HCT116 (cell line): ENCODE measurements around the gene CLP1. TPM values are rescaled to one million over a fixed set of nuclear protein-coding genes. Genes with fewer than 3 reads are reported as not detected.
A peak's percentile ranks its signal among the peaks of the same experiment; 100 is the strongest.

Experiments used
- ATAC-seq: fragments of 200-7000 bp; cut with Tn5 transposase; 2 replicates; pipeline ENCODE4 v1.9.1; 2020; ENCODE audit warnings: mild to moderate bottlenecking, moderate library complexity
- BruUV-seq: library from RNA; stranded (reverse); fragments of 400-500 nt; replicated peaks from 2 replicates; lab custom pipeline; 2021; lab: Mats Ljungman, UMichigan
- CTCF ChIA-PET: fragments of 300-600 bp; sonication (Branson Sonifier 250); formaldehyde crosslinking; loops from one replicate; lab custom pipeline; 2021; ENCODE audit warnings: antibody characterized with exemption; lab: Charles Lee
- POLR2A ChIA-PET: fragments of 300-600, 350-600 bp; sonication (Branson Sonifier 250); formaldehyde crosslinking; loops from one replicate; lab custom pipeline; 2021; ENCODE audit warnings: antibody characterized with exemption; lab: Charles Lee
- RAD21 ChIA-PET, 2 experiments: fragments of 300-600 bp; sonication (Branson Sonifier 250); formaldehyde crosslinking; loops; one replicate each; lab custom pipeline; 2023; ENCODE audit warnings: low total read pairs in 2 of 2; ENCODE audit not compliant: uncharacterized antibody in 2 of 2, unreplicated experiment in 2 of 2, low non-redundant PET in 1 of 2; lab: Charles Lee
- DNase-seq: peaks from one replicate; pipeline ENCODE4 v3.0.0-alpha.2; 2010; ENCODE audit warnings: low read depth, low spot score
- H2AFZ ChIP-seq: fragments of 200-600 bp; shearing (Covaris generic), sonication (generic); 2 replicates; pipeline ENCODE4 v1.6.1; 2017; ENCODE audit warnings: low read depth, mixed run types, mixed read lengths, antibody characterized with exemption, low read length; ENCODE audit not compliant: poor library complexity, severe bottlenecking
- H3K27ac ChIP-seq: 2 replicates; pipeline ENCODE4 v1.5.1; 2012; ENCODE audit warnings: low read depth, low read length
- H3K27me3 ChIP-seq: fragments of 200-600 bp; sonication (generic); 2 replicates; pipeline ENCODE4 v1.6.1; 2016; ENCODE audit warnings: mixed run types, low read length, mixed read lengths; ENCODE audit not compliant: insufficient read depth
- H3K36me3 ChIP-seq, 2 experiments: fragments of 200-500 bp in 1 of 2; fragments of 200-600 bp in 1 of 2; sonication (Bioruptor generic) in 1 of 2; sonication (generic) in 1 of 2; 2 replicates each; pipeline versions ENCODE4 v1.5.1 to v1.6.1; 2014 to 2016; ENCODE audit warnings: low read length in 2 of 2, inconsistent platforms in 1 of 2, mixed read lengths in 1 of 2, mixed run types in 1 of 2; ENCODE audit not compliant: insufficient read depth in 2 of 2, control insufficient read depth in 1 of 2
- H3K4me1 ChIP-seq, 2 experiments: fragments of 200-600 bp in 1 of 2; sonication (generic) in 1 of 2; 2 replicates each; pipeline versions ENCODE4 v1.5.1 to v1.6.1; 2012 to 2017; ENCODE audit warnings: low read length in 2 of 2, inconsistent platforms in 1 of 2, mild to moderate bottlenecking in 1 of 2, mixed read lengths in 1 of 2, mixed run types in 1 of 2, moderate library complexity in 1 of 2; ENCODE audit not compliant: insufficient read depth in 2 of 2, control insufficient read depth in 1 of 2
- H3K4me2 ChIP-seq: fragments of 200-600 bp; sonication (generic); 2 replicates; pipeline ENCODE4 v1.6.1; 2017; ENCODE audit warnings: mixed run types, low read length, mixed read lengths
- H3K4me3 ChIP-seq, 2 experiments: fragments of 200-600 bp in 1 of 2; sonication (generic) in 1 of 2; replicated peaks in 1 of 2; 2 replicates each; pipeline ENCODE4 v1.5.1; 2011 to 2016; ENCODE audit warnings: low read length in 2 of 2, control low read depth in 1 of 2, low read depth in 1 of 2, mild to moderate bottlenecking in 1 of 2, mixed read lengths in 1 of 2, mixed run types in 1 of 2
- H3K79me2 ChIP-seq: fragments of 200-600 bp; sonication (generic); 2 replicates; pipeline ENCODE4 v1.6.1; 2017; ENCODE audit warnings: mild to moderate bottlenecking, mixed run types, low read length, moderate library complexity, mixed read lengths; ENCODE audit not compliant: insufficient read depth
- H3K9ac ChIP-seq: fragments of 200-600 bp; sonication (generic); 2 replicates; pipeline ENCODE4 v1.6.1; 2016; ENCODE audit warnings: low read length, mixed read lengths
- H3K9me2 ChIP-seq: fragments of 200-600 bp; sonication (generic), shearing (Covaris generic); 2 replicates; pipeline ENCODE4 v1.6.1; 2017; ENCODE audit warnings: mixed run types, mild to moderate bottlenecking, moderate library complexity; ENCODE audit not compliant: insufficient read depth
- H3K9me3 ChIP-seq, 2 experiments: fragments of 200-500 bp in 1 of 2; fragments of 200-600 bp in 1 of 2; sonication (Bioruptor generic) in 1 of 2; sonication (generic) in 1 of 2; 2 replicates each; pipeline ENCODE4 v1.6.1; 2014 to 2017; ENCODE audit warnings: low read length in 2 of 2, mixed read lengths in 2 of 2, inconsistent platforms in 1 of 2, low read depth in 1 of 2, mild to moderate bottlenecking in 1 of 2, mixed run types in 1 of 2, moderate library complexity in 1 of 2; ENCODE audit not compliant: control insufficient read depth in 1 of 2, insufficient read depth in 1 of 2
- H4K20me1 ChIP-seq: fragments of 200-600 bp; sonication (generic), shearing (Covaris generic); 2 replicates; pipeline ENCODE4 v1.6.1; 2017; ENCODE audit warnings: mixed run types, mild to moderate bottlenecking, moderate library complexity; ENCODE audit not compliant: insufficient read depth
- CBX3 ChIP-seq: IDR thresholded peaks from 2 replicates; pipeline ENCODE4 v1.6.1; 2012; ENCODE audit warnings: low read depth
- ELF1 ChIP-seq: IDR thresholded peaks from 2 replicates; pipeline ENCODE4 v1.6.1; 2012; ENCODE audit warnings: low read depth, borderline replicate concordance
- FOSL1 ChIP-seq: IDR thresholded peaks from 2 replicates; pipeline ENCODE4 v1.6.1; 2012; ENCODE audit warnings: low read depth
- POLR2AphosphoS5 ChIP-seq: IDR thresholded peaks from 2 replicates; pipeline ENCODE4 v1.6.1; 2011; ENCODE audit warnings: mild to moderate bottlenecking, low read depth, low read length, moderate library complexity
- RAD21 ChIP-seq: IDR thresholded peaks from 2 replicates; pipeline ENCODE4 v1.6.1; 2012; ENCODE audit warnings: low read depth, mild to moderate bottlenecking
- SIN3A ChIP-seq: IDR thresholded peaks from 2 replicates; pipeline ENCODE4 v1.6.1; 2012; ENCODE audit warnings: low read depth
- SRF ChIP-seq: IDR thresholded peaks from 2 replicates; pipeline ENCODE4 v1.6.1; 2012; ENCODE audit warnings: low read depth
- TCF7L2 ChIP-seq: IDR thresholded peaks from 2 replicates; pipeline ENCODE4 v1.7.0; 2011; ENCODE audit warnings: borderline replicate concordance, inconsistent platforms; ENCODE audit not compliant: insufficient read depth, insufficient read length; ENCODE audit errors: extremely low read depth
- YY1 ChIP-seq: IDR thresholded peaks from 2 replicates; pipeline ENCODE4 v1.6.1; 2011; ENCODE audit warnings: low read length, low read depth, moderate library complexity, mild to moderate bottlenecking; ENCODE audit not compliant: insufficient replicate concordance; ENCODE audit errors: extremely low read depth
- ZFX ChIP-seq: fragments of 450-650 bp; IDR thresholded peaks from 2 replicates; pipeline ENCODE4 v1.6.1; 2017
- ZNF274 ChIP-seq: fragments of 200-500 bp; sonication (Bioruptor generic); IDR thresholded peaks from 2 replicates; pipeline ENCODE4 v1.6.1; 2014; ENCODE audit warnings: mild to moderate bottlenecking, low read depth, low read length, inconsistent platforms
- intact Hi-C: fragments of 100-400 bp; cut with micrococcal nuclease; formaldehyde crosslinking; loops from 2 replicates; pipeline ENCODE4 v1.10.0; 2022
- total RNA-seq: library from RNA; stranded (reverse); gene quantifications from one replicate; pipeline ENCODE4 v1.2.1, GENCODE V29; 2021; ENCODE audit not compliant: unreplicated experiment
- TF ChIP-seq, protein P1 (sequence below): IDR thresholded peaks from 2 replicates; pipeline ENCODE4 v1.6.1; 2012
- TF ChIP-seq, protein P2 (sequence below), 3 experiments: fragments of 200-600 bp in 1 of 3; sonication (generic) in 1 of 3; IDR thresholded peaks in 2 of 3; conservative IDR thresholded peaks in 1 of 3; 2 replicates each; pipeline ENCODE4 v1.5.1; 2012 to 2017; ENCODE audit warnings: low read depth in 2 of 3, low read length in 2 of 3, antibody characterized with exemption in 1 of 3, borderline replicate concordance in 1 of 3, control low read depth in 1 of 3, mild to moderate bottlenecking in 1 of 3, mixed read lengths in 1 of 3, mixed run types in 1 of 3, moderate library complexity in 1 of 3; ENCODE audit not compliant: insufficient read depth in 1 of 3
- TF ChIP-seq, protein P3 (sequence below): IDR thresholded peaks from 2 replicates; pipeline ENCODE4 v1.6.1; 2012; ENCODE audit warnings: low read depth

Gene CLP1
- total RNA-seq, 1 experiment from 2014 or later = 17.7 TPM

DNA sequence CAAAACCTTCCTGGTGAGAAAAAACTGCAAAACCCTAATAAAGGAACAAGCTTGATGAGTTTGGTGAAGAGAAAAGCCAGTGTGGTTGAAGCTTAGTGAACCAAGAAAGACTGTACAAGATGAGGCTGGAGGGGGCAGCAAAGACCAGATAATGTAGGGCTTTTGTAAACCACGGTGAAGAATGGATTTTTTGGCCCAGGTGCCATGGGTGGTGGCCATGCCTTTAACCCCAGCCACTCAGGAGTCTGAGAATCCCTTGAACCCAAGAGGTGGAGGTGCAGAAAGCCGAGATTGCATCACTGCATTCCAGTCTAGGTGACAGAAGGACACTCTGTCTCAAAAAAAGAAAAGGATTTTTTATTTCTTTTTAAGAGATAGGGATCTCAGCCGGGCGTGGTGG is 5.3 kb downstream of the CLP1 start:
- no peak for DNase-seq
- no TSS peak for BruUV-seq
- ChIA-PET RAD21 (interaction anchor here in 1 of 2 experiments (1.0 kb wide), 1 partner anchor 317 kb away, joined by 3 read pairs; no protein-coding TSS in a partner anchor), POLR2A (no interaction called here), CTCF (interaction anchor here (0.6 to 1.4 kb wide), 4 partner anchors 136 to 861 kb away, joined by 3 to 6 read pairs (median 4); no protein-coding TSS in a partner anchor)
- intact Hi-C loops = loop anchor here (1.0 to 10.0 kb wide), 3 partner anchors 624 to 1892 kb away; no protein-coding TSS in a partner anchor
- Histone ChIP-seq H3K9ac (no peak overlapping the region), H3K79me2 (peaks cover 28% of the 10 kb centered on the region), H3K9me3 (no peaks in the 10 kb centered on the region), H4K20me1 (no peaks in the 10 kb centered on the region)
- TF ChIP-seq CBX3 (no peak), FOSL1 (no peak), RAD21 (peak; percentile 67), SIN3A (no peak), ZFX (no peak), ZNF274 (no peak), POLR2AphosphoS5 (no peak), YY1 (no peak), ELF1 (no peak), SRF (no peak), TCF7L2 (no peak)
- TF ChIP-seq, protein P1, sequence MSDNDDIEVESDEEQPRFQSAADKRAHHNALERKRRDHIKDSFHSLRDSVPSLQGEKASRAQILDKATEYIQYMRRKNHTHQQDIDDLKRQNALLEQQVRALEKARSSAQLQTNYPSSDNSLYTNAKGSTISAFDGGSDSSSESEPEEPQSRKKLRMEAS = no peak
- TF ChIP-seq, protein P2, sequence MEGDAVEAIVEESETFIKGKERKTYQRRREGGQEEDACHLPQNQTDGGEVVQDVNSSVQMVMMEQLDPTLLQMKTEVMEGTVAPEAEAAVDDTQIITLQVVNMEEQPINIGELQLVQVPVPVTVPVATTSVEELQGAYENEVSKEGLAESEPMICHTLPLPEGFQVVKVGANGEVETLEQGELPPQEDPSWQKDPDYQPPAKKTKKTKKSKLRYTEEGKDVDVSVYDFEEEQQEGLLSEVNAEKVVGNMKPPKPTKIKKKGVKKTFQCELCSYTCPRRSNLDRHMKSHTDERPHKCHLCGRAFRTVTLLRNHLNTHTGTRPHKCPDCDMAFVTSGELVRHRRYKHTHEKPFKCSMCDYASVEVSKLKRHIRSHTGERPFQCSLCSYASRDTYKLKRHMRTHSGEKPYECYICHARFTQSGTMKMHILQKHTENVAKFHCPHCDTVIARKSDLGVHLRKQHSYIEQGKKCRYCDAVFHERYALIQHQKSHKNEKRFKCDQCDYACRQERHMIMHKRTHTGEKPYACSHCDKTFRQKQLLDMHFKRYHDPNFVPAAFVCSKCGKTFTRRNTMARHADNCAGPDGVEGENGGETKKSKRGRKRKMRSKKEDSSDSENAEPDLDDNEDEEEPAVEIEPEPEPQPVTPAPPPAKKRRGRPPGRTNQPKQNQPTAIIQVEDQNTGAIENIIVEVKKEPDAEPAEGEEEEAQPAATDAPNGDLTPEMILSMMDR (IDR thresholded peaks at IDR 0.05 in 2 of 3, conservative IDR thresholded peaks at IDR 0.05 in 1 of 3; ENCODE audit: borderline replicate concordance in 1 of 3, insufficient read depth in 1 of 3, low read depth in 2 of 3, low read length in 2 of 3) = peak in 2 of 3 experiments; percentile 34 to 45; a peak in 4 of 6 replicates
- TF ChIP-seq, protein P3, sequence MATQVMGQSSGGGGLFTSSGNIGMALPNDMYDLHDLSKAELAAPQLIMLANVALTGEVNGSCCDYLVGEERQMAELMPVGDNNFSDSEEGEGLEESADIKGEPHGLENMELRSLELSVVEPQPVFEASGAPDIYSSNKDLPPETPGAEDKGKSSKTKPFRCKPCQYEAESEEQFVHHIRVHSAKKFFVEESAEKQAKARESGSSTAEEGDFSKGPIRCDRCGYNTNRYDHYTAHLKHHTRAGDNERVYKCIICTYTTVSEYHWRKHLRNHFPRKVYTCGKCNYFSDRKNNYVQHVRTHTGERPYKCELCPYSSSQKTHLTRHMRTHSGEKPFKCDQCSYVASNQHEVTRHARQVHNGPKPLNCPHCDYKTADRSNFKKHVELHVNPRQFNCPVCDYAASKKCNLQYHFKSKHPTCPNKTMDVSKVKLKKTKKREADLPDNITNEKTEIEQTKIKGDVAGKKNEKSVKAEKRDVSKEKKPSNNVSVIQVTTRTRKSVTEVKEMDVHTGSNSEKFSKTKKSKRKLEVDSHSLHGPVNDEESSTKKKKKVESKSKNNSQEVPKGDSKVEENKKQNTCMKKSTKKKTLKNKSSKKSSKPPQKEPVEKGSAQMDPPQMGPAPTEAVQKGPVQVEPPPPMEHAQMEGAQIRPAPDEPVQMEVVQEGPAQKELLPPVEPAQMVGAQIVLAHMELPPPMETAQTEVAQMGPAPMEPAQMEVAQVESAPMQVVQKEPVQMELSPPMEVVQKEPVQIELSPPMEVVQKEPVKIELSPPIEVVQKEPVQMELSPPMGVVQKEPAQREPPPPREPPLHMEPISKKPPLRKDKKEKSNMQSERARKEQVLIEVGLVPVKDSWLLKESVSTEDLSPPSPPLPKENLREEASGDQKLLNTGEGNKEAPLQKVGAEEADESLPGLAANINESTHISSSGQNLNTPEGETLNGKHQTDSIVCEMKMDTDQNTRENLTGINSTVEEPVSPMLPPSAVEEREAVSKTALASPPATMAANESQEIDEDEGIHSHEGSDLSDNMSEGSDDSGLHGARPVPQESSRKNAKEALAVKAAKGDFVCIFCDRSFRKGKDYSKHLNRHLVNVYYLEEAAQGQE = no peak
- TF ChIP-seq, all 23 proteins: peak for 2
- Histone ChIP-seq H3K27ac (no peak overlapping the region), H3K36me3 (peaks cover 11 to 18% of the 10 kb centered on the region in 2 experiments; a peak in 3 of 4 replicates), H3K27me3 (no peaks in the 10 kb centered on the region), H2AFZ (no peak overlapping the region), H3K4me2 (no peak overlapping the region), H3K9me2 (no peaks in the 10 kb centered on the region), H3K4me1 (peaks cover 9 to 10% of the 10 kb centered on the region in 2 experiments; a peak in 3 of 4 replicates), H3K4me3 (no peak overlapping the region)
- ATAC-seq = no peak
